ENCODE data around the gene GRIA1.
"Not testable (repeated sequence)": the region's sequence is repeated elsewhere in the genome, so short reads cannot be mapped to it uniquely, and the experiment has no call there.

The GRIA1 gene

GRCh38 chr5:153862906-153863305, 372.4 kb downstream of the GRIA1 start:
- not testable (repeated sequence) for DNase-seq
